ENCODE measurements around the gene UQCC2. TPM values are rescaled to one million over a fixed set of nuclear protein-coding genes. Genes with fewer than 3 reads are reported as not detected.

Gene UQCC2
- total RNA-seq, result 18.8 and 65.6 TPM in 2 replicates

DNA sequence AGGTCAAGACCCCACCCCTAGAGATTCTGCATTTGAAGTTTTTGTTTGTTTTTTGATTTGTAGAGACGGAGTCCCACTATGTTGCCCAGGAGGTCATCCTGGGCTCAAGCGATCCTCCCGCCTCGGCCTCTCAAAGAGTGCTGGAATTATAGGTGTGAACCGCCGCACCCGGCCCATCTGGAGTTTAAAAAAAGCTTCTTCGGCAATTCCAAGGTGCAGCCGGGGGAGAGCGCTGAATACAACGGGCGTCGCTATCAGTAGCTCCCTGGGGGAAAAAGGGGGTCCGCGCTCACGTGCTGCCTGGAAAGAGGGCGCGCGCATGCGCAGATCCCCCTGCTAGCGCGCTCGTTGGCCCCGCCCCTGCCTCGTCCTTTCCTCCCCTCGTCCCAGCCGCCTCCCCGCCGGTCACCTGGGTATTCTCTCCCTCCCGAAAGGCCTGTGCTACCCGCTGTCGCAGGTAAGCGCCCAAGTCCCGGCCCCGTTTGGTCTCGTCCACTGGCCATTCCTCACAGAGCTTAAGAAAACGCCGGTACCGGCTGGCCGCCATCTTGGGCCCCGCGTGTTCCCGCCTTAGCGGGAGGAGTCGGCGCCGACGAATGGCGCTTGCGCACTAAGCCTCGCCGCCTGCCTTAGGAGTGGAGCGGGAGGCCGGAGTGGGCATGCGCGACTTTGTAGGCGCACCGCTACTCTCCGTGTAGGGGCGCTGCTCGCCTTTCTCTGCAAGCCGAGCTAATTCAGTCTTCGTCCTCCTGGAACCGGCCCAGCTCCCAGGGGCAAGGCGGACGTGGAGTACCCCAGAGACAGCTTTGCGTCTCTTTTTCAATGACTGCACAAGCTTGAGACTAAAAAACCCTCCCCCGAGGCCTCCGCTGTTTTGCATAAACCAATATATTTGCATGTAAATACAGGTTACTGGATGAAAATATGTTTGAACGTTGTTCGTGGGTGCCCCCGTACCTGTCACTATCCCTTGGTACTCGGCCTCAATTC, at the start of gene UQCC2:
UQCC2 (minus strand) TSS at position 561 of the 990 bp plus-strand sequence; CDS start at position 547, 14 bp downstream.

DNA sequence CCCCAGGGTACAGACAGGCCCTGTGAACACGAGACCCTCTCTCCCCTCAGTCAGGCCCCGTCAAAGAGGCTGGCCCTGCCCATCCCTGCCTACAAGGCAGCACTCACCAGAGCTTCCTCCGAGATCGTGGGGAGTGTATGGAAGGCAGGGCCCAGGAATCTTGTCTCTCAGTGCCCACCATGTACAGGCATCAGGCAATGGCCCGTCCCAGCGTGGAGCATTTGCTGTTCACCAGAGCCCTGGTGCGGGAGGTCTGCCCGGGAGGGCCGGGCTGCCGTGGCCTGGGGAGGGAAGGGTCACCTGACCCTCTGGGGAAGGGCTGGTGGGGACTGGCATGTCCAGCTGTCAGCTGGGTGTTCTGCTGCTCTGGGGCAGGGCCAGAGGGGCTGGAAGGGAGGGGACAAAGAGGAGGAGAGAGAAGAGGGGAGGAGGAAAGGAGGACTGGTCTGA, 35.2 kb upstream of the UQCC2 start, which contains the start of gene IP6K3:
IP6K3 (minus strand) TSS at position 255 of the 450 bp plus-strand sequence. CDS start 11,429 bp downstream, outside the sequence.

Other genes with a start within 250 kb of the UQCC2 start
- gene BAK1, start 131.4 kb downstream of the UQCC2 start, total RNA-seq, result 15.1 and 17.1 TPM in 2 replicates
- gene ITPR3, start 90.4 kb downstream of the UQCC2 start, total RNA-seq, result 6.9 and 20.8 TPM in 2 replicates
- gene IP6K3, start 35.2 kb upstream of the UQCC2 start, total RNA-seq, result 1.2 and 6.6 TPM in 2 replicates
- gene LEMD2, start 77.4 kb upstream of the UQCC2 start, total RNA-seq, result 50.0 and 53.3 TPM in 2 replicates
- gene MLN, start 92.3 kb upstream of the UQCC2 start, total RNA-seq, result not detected in 2 replicates

Data from epithelial cell of alveolus of lung (primary cell).